Keratinocyte (primary cell): ENCODE data around the gene NAV3. TPM values are rescaled to one million over a fixed set of nuclear protein-coding genes. Genes with fewer than 3 reads are reported as not detected.

Source experiments
- DNase-seq: peaks from one replicate; pipeline ENCODE4 v3.0.0-alpha.2; 2011; ENCODE audit warnings: low read depth, missing footprints, low spot score
- FAIRE-seq: peaks from 2 replicates; lab custom pipeline; 2011; peaks lifted over from hg19 to GRCh38; lab: Jason Lieb, UNC
- H2AFZ ChIP-seq: 2 replicates; pipeline ENCODE4 v1.6.0; 2012; ENCODE audit warnings: low read length, control low read depth, inconsistent platforms; ENCODE audit not compliant: control insufficient read depth
- H3K27ac ChIP-seq: 2 replicates; pipeline ENCODE4 v1.5.1; 2011; ENCODE audit warnings: low read length; ENCODE audit not compliant: control insufficient read depth, insufficient read depth
- H3K27me3 ChIP-seq: 3 replicates; pipeline ENCODE4 v1.6.0; 2011; ENCODE audit warnings: low read length; ENCODE audit not compliant: control insufficient read depth, insufficient read depth; ENCODE audit errors: extremely low read depth
- H3K36me3 ChIP-seq, 2 experiments: 2 replicates in 1 of 2; 3 replicates in 1 of 2; pipeline ENCODE4 v1.5.1; 2011; ENCODE audit warnings: low read length in 2 of 2, mild to moderate bottlenecking in 1 of 2; ENCODE audit not compliant: control insufficient read depth in 2 of 2, insufficient read depth in 2 of 2; ENCODE audit errors: extremely low read depth in 1 of 2
- H3K4me1 ChIP-seq: 3 replicates; pipeline ENCODE4 v1.5.1; 2011; ENCODE audit warnings: low read length; ENCODE audit not compliant: control insufficient read depth, insufficient read depth; ENCODE audit errors: extremely low read depth
- H3K4me2 ChIP-seq: 3 replicates; pipeline ENCODE4 v1.6.0; 2011; ENCODE audit warnings: low read depth, low read length; ENCODE audit not compliant: control insufficient read depth, insufficient read depth; ENCODE audit errors: extremely low read depth
- H3K4me3 ChIP-seq, 3 experiments: fragments of 200-600 bp in 1 of 3; sonication (generic) in 1 of 3; 2 replicates in 2 of 3; 3 replicates in 1 of 3; pipeline ENCODE4 v1.5.1; 2011 to 2016; ENCODE audit warnings: low read length in 3 of 3, mild to moderate bottlenecking in 3 of 3, control low read depth in 2 of 3, inconsistent platforms in 1 of 3, low read depth in 1 of 3, mixed read lengths in 1 of 3, mixed run types in 1 of 3, moderate library complexity in 1 of 3; ENCODE audit not compliant: control insufficient read depth in 2 of 3, insufficient read depth in 2 of 3; ENCODE audit errors: extremely low read depth in 1 of 3
- H3K79me2 ChIP-seq: 2 replicates; pipeline ENCODE4 v1.6.0; 2012; ENCODE audit warnings: low read length; ENCODE audit not compliant: control insufficient read depth, insufficient read depth
- H3K9ac ChIP-seq: 3 replicates; pipeline ENCODE4 v1.6.0; 2011; ENCODE audit warnings: low read length; ENCODE audit not compliant: control insufficient read depth, insufficient read depth; ENCODE audit errors: extremely low read depth
- H3K9me1 ChIP-seq: 3 replicates; pipeline ENCODE4 v1.6.0; 2011; ENCODE audit warnings: low read length; ENCODE audit not compliant: control insufficient read depth, insufficient read depth; ENCODE audit errors: extremely low read depth
- H3K9me3 ChIP-seq: 2 replicates; pipeline ENCODE4 v1.5.1; 2012; ENCODE audit warnings: low read depth, low read length; ENCODE audit not compliant: control insufficient read depth
- H4K20me1 ChIP-seq: 3 replicates; pipeline ENCODE4 v1.6.0; 2011; ENCODE audit warnings: low read length; ENCODE audit not compliant: control insufficient read depth, insufficient read depth; ENCODE audit errors: extremely low read depth
- CTCF ChIP-seq, 3 experiments: IDR thresholded peaks in 1 of 3; conservative IDR thresholded peaks in 1 of 3; optimal IDR thresholded peaks in 1 of 3; 2 replicates in 2 of 3; 3 replicates in 1 of 3; pipeline versions ENCODE3 to v1.5.1; 2011; ENCODE audit warnings: low read length in 3 of 3, mild to moderate bottlenecking in 3 of 3, moderate library complexity in 2 of 3, control low read depth in 1 of 3, inconsistent platforms in 1 of 3; ENCODE audit not compliant: insufficient read depth in 2 of 3; ENCODE audit errors: extremely low read depth in 1 of 3
- EZH2 ChIP-seq: IDR thresholded peaks from one replicate; pipeline ENCODE4 v1.6.1; 2012; ENCODE audit warnings: inconsistent platforms, mild to moderate bottlenecking, low read length, moderate library complexity
- dilution Hi-C: fragments of 300-500 bp; cut with MboI; formaldehyde crosslinking; loops from one replicate; pipeline ENCODE4 v1.7.0; 2020; ENCODE audit warnings: low sequenced_read_pairs; ENCODE audit not compliant: extremely low pct_ligation_motif_present
- polyA plus RNA-seq, 5 experiments: library from polyadenylated mRNA; depleted of rRNA in 3 of 5; stranded (reverse) in 3 of 5; stranded (forward) in 1 of 5; unstranded in 1 of 5; fragments of >200 nt; gene quantifications; 1 replicate in 1 of 5; 2 replicates in 3 of 5; 3 replicates in 1 of 5; pipeline versions ENCODE4 v1.2.1 to v1.2.3, GENCODE V29; 2011 to 2012; ENCODE audit warnings: missing spikeins in 2 of 5, low read depth in 1 of 5, low replicate concordance in 1 of 5

The NAV3 gene
- polyA plus RNA-seq, 1 donor (not counting 4 experiments of a cell fraction or from before 2014, with no cell fraction given), result 22.6 TPM

GRCh38 chr12:77907936-77908335, 77.2 kb downstream of the NAV3 start:
- DNase-seq, result no peak
- Histone ChIP-seq H3K27ac (no peak overlapping the region), H3K36me3 (no peaks in the 10 kb centered on the region), H3K4me2 (no peak overlapping the region), H3K4me3 (no peak overlapping the region), H4K20me1 (no peaks in the 10 kb centered on the region), H3K4me1 (no peaks in the 10 kb centered on the region), H3K9ac (no peak overlapping the region), H3K9me3 (no peaks in the 10 kb centered on the region), H2AFZ (no peak overlapping the region), H3K9me1 (no peaks in the 10 kb centered on the region), H3K27me3 (no peaks in the 10 kb centered on the region), H3K79me2 (no peaks in the 10 kb centered on the region)
- no peak for TF ChIP-seq EZH2
- TF ChIP-seq CTCF (optimal IDR thresholded peaks at IDR 0.05 in 1 of 3, IDR thresholded peaks at IDR 0.05 in 1 of 3, conservative IDR thresholded peaks at IDR 0.05 in 1 of 3; ENCODE audit: extremely low read depth in 1 of 3, insufficient read depth in 2 of 3, low read length in 3 of 3), result no peak
- FAIRE-seq, result no peak
- dilution Hi-C loops, result no loop called here

GRCh38 chr12:77914081-77914488, 83.4 kb downstream of the NAV3 start:
- Histone ChIP-seq H3K79me2 (no peaks in the 10 kb centered on the region), H3K9me3 (no peaks in the 10 kb centered on the region), H3K9ac (no peak overlapping the region), H3K4me3 (no peak overlapping the region), H4K20me1 (no peaks in the 10 kb centered on the region), H3K27me3 (no peaks in the 10 kb centered on the region), H2AFZ (no peak overlapping the region), H3K4me1 (peaks cover 10% of the 10 kb centered on the region), H3K4me2 (no peak overlapping the region), H3K27ac (no peak overlapping the region), H3K36me3 (no peaks in the 10 kb centered on the region), H3K9me1 (no peaks in the 10 kb centered on the region)
- DNase-seq, result no peak
- dilution Hi-C loops, result no loop called here
- no peak for TF ChIP-seq CTCF (optimal IDR thresholded peaks at IDR 0.05 in 1 of 3, IDR thresholded peaks at IDR 0.05 in 1 of 3, conservative IDR thresholded peaks at IDR 0.05 in 1 of 3; ENCODE audit: extremely low read depth in 1 of 3, insufficient read depth in 2 of 3, low read length in 3 of 3)
- TF ChIP-seq EZH2, result no peak
- no peak for FAIRE-seq
